Measurements from ENCODE around the gene RAD9B.

DNA sequence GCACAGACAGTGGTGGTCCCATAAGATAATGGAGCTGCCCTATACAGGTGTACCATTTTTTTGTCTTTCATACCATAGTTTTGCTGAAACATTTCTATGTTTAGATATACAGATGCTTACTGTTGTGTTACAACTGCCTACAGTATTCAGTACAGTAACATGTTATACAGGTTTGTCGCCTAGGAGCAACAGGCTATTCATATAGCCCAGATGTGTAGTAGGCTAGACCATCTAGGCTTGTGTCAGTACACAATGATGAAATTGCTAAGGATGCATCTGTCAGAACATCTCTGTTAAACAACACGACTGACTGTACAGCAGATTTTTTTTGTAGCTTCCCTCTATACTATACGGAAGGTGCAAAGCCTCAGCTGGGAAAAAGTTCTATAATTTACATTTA lies 30.5 kb downstream of the RAD9B start:
- TF ChIP-seq, protein P1, sequence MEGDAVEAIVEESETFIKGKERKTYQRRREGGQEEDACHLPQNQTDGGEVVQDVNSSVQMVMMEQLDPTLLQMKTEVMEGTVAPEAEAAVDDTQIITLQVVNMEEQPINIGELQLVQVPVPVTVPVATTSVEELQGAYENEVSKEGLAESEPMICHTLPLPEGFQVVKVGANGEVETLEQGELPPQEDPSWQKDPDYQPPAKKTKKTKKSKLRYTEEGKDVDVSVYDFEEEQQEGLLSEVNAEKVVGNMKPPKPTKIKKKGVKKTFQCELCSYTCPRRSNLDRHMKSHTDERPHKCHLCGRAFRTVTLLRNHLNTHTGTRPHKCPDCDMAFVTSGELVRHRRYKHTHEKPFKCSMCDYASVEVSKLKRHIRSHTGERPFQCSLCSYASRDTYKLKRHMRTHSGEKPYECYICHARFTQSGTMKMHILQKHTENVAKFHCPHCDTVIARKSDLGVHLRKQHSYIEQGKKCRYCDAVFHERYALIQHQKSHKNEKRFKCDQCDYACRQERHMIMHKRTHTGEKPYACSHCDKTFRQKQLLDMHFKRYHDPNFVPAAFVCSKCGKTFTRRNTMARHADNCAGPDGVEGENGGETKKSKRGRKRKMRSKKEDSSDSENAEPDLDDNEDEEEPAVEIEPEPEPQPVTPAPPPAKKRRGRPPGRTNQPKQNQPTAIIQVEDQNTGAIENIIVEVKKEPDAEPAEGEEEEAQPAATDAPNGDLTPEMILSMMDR (IDR thresholded peaks at IDR 0.05) = no peak
- TF ChIP-seq POLR2A (IDR thresholded peaks at IDR 0.05) (no peak), POLR2AphosphoS5 (IDR thresholded peaks at IDR 0.05) (no peak)

All from prostate gland (tissue), 2 donors.